ENCODE measurements around the gene BSCL2.
"Not testable (repeated sequence)": the region's sequence is repeated elsewhere in the genome, so short reads cannot be mapped to it uniquely, and the experiment has no call there.

BSCL2 gene

GRCh38 chr11:62730076-62730475, 22.9 kb upstream of the BSCL2 start:
- 94 to 98% methylated on average over 8 to 14 of the region's 14 CpGs for WGBS, 2 experiments (ENCODE audit: insufficient coverage in 2 of 2)
- peak overlapping the region; percentile 98 for H3K4me3 ChIP-seq (ENCODE audit: extremely low read depth, insufficient read depth, low read length, poor library complexity, severe bottlenecking)

GRCh38 chr11:62728171-62728988, 21.2 kb upstream of the BSCL2 start, which contains the start of gene TTC9C:
Gene TTC9C (plus strand): TSS chr11:62728486. CDS start chr11:62728849, 363 bp downstream.
- WGBS, 2 experiments (ENCODE audit: insufficient coverage in 2 of 2) = 0% methylated on average over 18 of the region's 29 CpGs
- Histone ChIP-seq H3K27ac (ENCODE audit: low read depth, low read length, severe bottlenecking) (peak within 1 kb of the TSS; percentile 98), H3K9me3 (ENCODE audit: control insufficient read depth, low read length) (no peaks in the 10 kb centered on the region), H3K4me1 (ENCODE audit: control insufficient read depth, insufficient read depth, low read length, poor library complexity, severe bottlenecking) (peaks cover 4% of the 10 kb centered on the region), H3K4me3 (ENCODE audit: extremely low read depth, insufficient read depth, low read length, poor library complexity, severe bottlenecking) (peak within 1 kb of the TSS; percentile 98), H3K36me3 (ENCODE audit: control insufficient read depth, insufficient read depth, low read length) (peaks cover 46% of the 10 kb centered on the region)

More at GRCh38 chr11:62730076-62730475, 22.9 kb upstream of the BSCL2 start:
- peaks cover 51% of the 10 kb centered on the region for H3K36me3 ChIP-seq (ENCODE audit: control insufficient read depth, insufficient read depth, low read length)
- H3K4me1 ChIP-seq (ENCODE audit: control insufficient read depth, insufficient read depth, low read length, poor library complexity, severe bottlenecking); H3K9me3 ChIP-seq (ENCODE audit: control insufficient read depth, low read length); H3K27ac ChIP-seq (ENCODE audit: low read depth, low read length, severe bottlenecking): not testable (repeated sequence)

GRCh38 chr11:62727872-62728170, 20.6 kb upstream of the BSCL2 start:
- no peaks in the 10 kb centered on the region for H3K9me3 ChIP-seq (ENCODE audit: control insufficient read depth, low read length)

GRCh38 chr11:62727165-62727871, 20.1 kb upstream of the BSCL2 start, which contains the start of gene HNRNPUL2:
Gene HNRNPUL2 (minus strand): TSS chr11:62727457. CDS start chr11:62727156, 301 bp downstream.
- 0% methylated on average over 57 to 59 of the region's 72 CpGs for WGBS, 2 experiments (ENCODE audit: insufficient coverage in 2 of 2)
- Histone ChIP-seq H3K4me3 (ENCODE audit: extremely low read depth, insufficient read depth, low read length, poor library complexity, severe bottlenecking) (peak within 1 kb of the TSS; percentile 98), H3K36me3 (ENCODE audit: control insufficient read depth, insufficient read depth, low read length) (peaks cover 47% of the 10 kb centered on the region), H3K9me3 (ENCODE audit: control insufficient read depth, low read length) (no peaks in the 10 kb centered on the region), H3K27ac (ENCODE audit: low read depth, low read length, severe bottlenecking) (peak within 1 kb of the TSS; percentile 98), H3K4me1 (ENCODE audit: control insufficient read depth, insufficient read depth, low read length, poor library complexity, severe bottlenecking) (peaks cover 8% of the 10 kb centered on the region)

More at GRCh38 chr11:62727872-62728170, 20.6 kb upstream of the BSCL2 start:
- Histone ChIP-seq H3K27ac (ENCODE audit: low read depth, low read length, severe bottlenecking) (peak overlapping the region; percentile 98), H3K4me3 (ENCODE audit: extremely low read depth, insufficient read depth, low read length, poor library complexity, severe bottlenecking) (peak overlapping the region; percentile 98), H3K4me1 (ENCODE audit: control insufficient read depth, insufficient read depth, low read length, poor library complexity, severe bottlenecking) (peaks cover 4% of the 10 kb centered on the region), H3K36me3 (ENCODE audit: control insufficient read depth, insufficient read depth, low read length) (peaks cover 46% of the 10 kb centered on the region)
- 0% methylated on average over 10 to 17 of the region's 20 CpGs for WGBS, 2 experiments (ENCODE audit: insufficient coverage in 2 of 2)

GRCh38 chr11:62726915-62727164, 19.6 kb upstream of the BSCL2 start:
- WGBS, 2 experiments (ENCODE audit: insufficient coverage in 2 of 2) = 0% methylated on average over 20 to 30 of the region's 37 CpGs
- Histone ChIP-seq H3K4me1 (ENCODE audit: control insufficient read depth, insufficient read depth, low read length, poor library complexity, severe bottlenecking) (peaks cover 9% of the 10 kb centered on the region), H3K9me3 (ENCODE audit: control insufficient read depth, low read length) (no peaks in the 10 kb centered on the region), H3K36me3 (ENCODE audit: control insufficient read depth, insufficient read depth, low read length) (peaks cover 50% of the 10 kb centered on the region), H3K27ac (ENCODE audit: low read depth, low read length, severe bottlenecking) (peak overlapping the region; percentile 98), H3K4me3 (ENCODE audit: extremely low read depth, insufficient read depth, low read length, poor library complexity, severe bottlenecking) (peak overlapping the region; percentile 98)

GRCh38 chr11:62726156-62726914, 19.1 kb upstream of the BSCL2 start:
- Histone ChIP-seq H3K36me3 (ENCODE audit: control insufficient read depth, insufficient read depth, low read length) (peaks cover 52% of the 10 kb centered on the region), H3K9me3 (ENCODE audit: control insufficient read depth, low read length) (no peaks in the 10 kb centered on the region), H3K4me1 (ENCODE audit: control insufficient read depth, insufficient read depth, low read length, poor library complexity, severe bottlenecking) (peaks cover 9% of the 10 kb centered on the region), H3K27ac (ENCODE audit: low read depth, low read length, severe bottlenecking) (peak overlapping the region; percentile 98), H3K4me3 (ENCODE audit: extremely low read depth, insufficient read depth, low read length, poor library complexity, severe bottlenecking) (peak overlapping the region; percentile 98)
- WGBS, 2 experiments (ENCODE audit: insufficient coverage in 2 of 2) = 0 to 1% methylated on average over 46 to 48 of the region's 51 CpGs

GRCh38 chr11:62725646-62726045, 18.4 kb upstream of the BSCL2 start:
- H3K36me3 ChIP-seq (ENCODE audit: control insufficient read depth, insufficient read depth, low read length) = peaks cover 54% of the 10 kb centered on the region
- WGBS, 2 experiments (ENCODE audit: insufficient coverage in 2 of 2) = 0% methylated on average over 6 of the region's 7 CpGs
- H3K4me1 ChIP-seq (ENCODE audit: control insufficient read depth, insufficient read depth, low read length, poor library complexity, severe bottlenecking) = peaks cover 9% of the 10 kb centered on the region
- peak overlapping the region; percentile 98 for H3K27ac ChIP-seq (ENCODE audit: low read depth, low read length, severe bottlenecking)
- no peaks in the 10 kb centered on the region for H3K9me3 ChIP-seq (ENCODE audit: control insufficient read depth, low read length)
- H3K4me3 ChIP-seq (ENCODE audit: extremely low read depth, insufficient read depth, low read length, poor library complexity, severe bottlenecking) = peak overlapping the region; percentile 98

- Histone ChIP-seq H3K4me3 (ENCODE audit: extremely low read depth, insufficient read depth, low read length, poor library complexity, severe bottlenecking) (no peak overlapping the region), H3K27ac (ENCODE audit: low read depth, low read length, severe bottlenecking) (no peak overlapping the region), H3K9me3 (ENCODE audit: control insufficient read depth, low read length) (no peaks in the 10 kb centered on the region), H3K4me1 (ENCODE audit: control insufficient read depth, insufficient read depth, low read length, poor library complexity, severe bottlenecking) (peaks cover 5% of the 10 kb centered on the region), H3K36me3 (ENCODE audit: control insufficient read depth, insufficient read depth, low read length) (peaks cover 61% of the 10 kb centered on the region)
- WGBS, 2 experiments (ENCODE audit: insufficient coverage in 2 of 2) = 82 to 96% methylated on average over 5 of the region's 8 CpGs
These were observed 16.9 kb upstream of the BSCL2 start for GRCh38 chr11:62724171-62724570.

- WGBS, 2 experiments (ENCODE audit: insufficient coverage in 2 of 2) = 83 to 86% methylated on average over 3 to 4 of the region's 7 CpGs
- H3K9me3 ChIP-seq (ENCODE audit: control insufficient read depth, low read length) = no peaks in the 10 kb centered on the region
- H3K4me1 ChIP-seq (ENCODE audit: control insufficient read depth, insufficient read depth, low read length, poor library complexity, severe bottlenecking) = peaks cover 5% of the 10 kb centered on the region
- H3K27ac ChIP-seq (ENCODE audit: low read depth, low read length, severe bottlenecking) = peak overlapping the region; percentile 73
- no peak overlapping the region for H3K4me3 ChIP-seq (ENCODE audit: extremely low read depth, insufficient read depth, low read length, poor library complexity, severe bottlenecking)
- peaks cover 82% of the 10 kb centered on the region for H3K36me3 ChIP-seq (ENCODE audit: control insufficient read depth, insufficient read depth, low read length)
These were observed 14.8 kb upstream of the BSCL2 start for GRCh38 chr11:62721994-62722393.

- no peaks in the 10 kb centered on the region for H3K9me3 ChIP-seq (ENCODE audit: control insufficient read depth, low read length)
- 71 to 100% methylated on average over 1 to 2 of the region's 2 CpGs for WGBS, 2 experiments (ENCODE audit: insufficient coverage in 2 of 2)
- H3K27ac ChIP-seq (ENCODE audit: low read depth, low read length, severe bottlenecking) = no peak overlapping the region
- H3K4me3 ChIP-seq (ENCODE audit: extremely low read depth, insufficient read depth, low read length, poor library complexity, severe bottlenecking) = no peak overlapping the region
- H3K36me3 ChIP-seq (ENCODE audit: control insufficient read depth, insufficient read depth, low read length) = peaks cover 95% of the 10 kb centered on the region
- peaks cover 5% of the 10 kb centered on the region for H3K4me1 ChIP-seq (ENCODE audit: control insufficient read depth, insufficient read depth, low read length, poor library complexity, severe bottlenecking)
These were observed 12.2 kb upstream of the BSCL2 start for GRCh38 chr11:62719302-62719978.

All from mesodermal cell (in vitro differentiated cells).